HepG2 (cell line): Measurements from ENCODE around the gene ZBTB46. TPM values are rescaled to one million over a fixed set of nuclear protein-coding genes. Genes with fewer than 3 reads are reported as not detected.

Experiments
- CBX1 ChIP-seq: IDR thresholded peaks from one replicate; pipeline ENCODE4 v1.6.1; 2016; ENCODE audit warnings: antibody characterized with exemption, low read depth
- EEA1 ChIP-seq: sonication (generic); formaldehyde crosslinking; IDR thresholded peaks from 2 replicates; pipeline ENCODE4 v1.5.1; 2020; ENCODE audit warnings: mild to moderate bottlenecking, missing genetic modification reagents, borderline replicate concordance
- GMEB2 ChIP-seq: IDR thresholded peaks from 2 replicates; pipeline ENCODE4 v1.6.1; 2016; ENCODE audit warnings: missing biosample characterization, missing genetic modification reagents, low read depth
- NR2F6 ChIP-seq, 2 experiments: IDR thresholded peaks; 2 replicates each; pipeline ENCODE4 v1.6.1; 2016; ENCODE audit warnings: antibody characterized with exemption in 1 of 2, mild to moderate bottlenecking in 1 of 2
- RCOR2 ChIP-seq: IDR thresholded peaks from 2 replicates; pipeline ENCODE4 v1.6.1; 2016; ENCODE audit warnings: missing biosample characterization, missing genetic modification reagents
- SAP130 ChIP-seq: IDR thresholded peaks from 2 replicates; pipeline ENCODE4 v1.6.1; 2016; ENCODE audit warnings: low read depth
- SKIL ChIP-seq: sonication (generic); formaldehyde crosslinking; IDR thresholded peaks from 2 replicates; pipeline ENCODE4 v1.8.0; 2022; ENCODE audit warnings: missing genetic modification reagents, mild to moderate bottlenecking, moderate library complexity, borderline replicate concordance
- TBX2 ChIP-seq: sonication (generic); formaldehyde crosslinking; IDR thresholded peaks from 2 replicates; pipeline ENCODE4 v1.5.0; 2020; ENCODE audit warnings: missing genetic modification reagents, mild to moderate bottlenecking, borderline replicate concordance
- WIZ ChIP-seq: sonication (generic); formaldehyde crosslinking; IDR thresholded peaks from 2 replicates; pipeline ENCODE4 v1.5.1; 2020; ENCODE audit warnings: mild to moderate bottlenecking, missing genetic modification reagents
- ZBTB4 ChIP-seq: sonication (generic); formaldehyde crosslinking; IDR thresholded peaks from 2 replicates; pipeline ENCODE4 v1.4.0; 2020; ENCODE audit warnings: missing genetic modification reagents, mild to moderate bottlenecking, borderline replicate concordance
- ZFX ChIP-seq: sonication (generic); formaldehyde crosslinking; IDR thresholded peaks from 2 replicates; pipeline ENCODE4 v1.4.0; 2020; ENCODE audit warnings: mild to moderate bottlenecking, low read depth, missing genetic modification reagents, moderate library complexity
- ZNF230 ChIP-seq: sonication (generic); formaldehyde crosslinking; IDR thresholded peaks from 2 replicates; pipeline ENCODE4 v1.4.0; 2020; ENCODE audit warnings: mild to moderate bottlenecking, missing genetic modification reagents
- ZNF451 ChIP-seq: sonication (generic); formaldehyde crosslinking; IDR thresholded peaks from 2 replicates; pipeline ENCODE4 v1.5.0; 2020; ENCODE audit warnings: mild to moderate bottlenecking, missing genetic modification reagents
- ZNF605 ChIP-seq: sonication (generic); formaldehyde crosslinking; IDR thresholded peaks from 2 replicates; pipeline ENCODE4 v1.8.0; 2022; ENCODE audit warnings: mild to moderate bottlenecking, missing genetic modification reagents
- ZNF710 ChIP-seq: sonication (generic); formaldehyde crosslinking; IDR thresholded peaks from 2 replicates; pipeline ENCODE4 v1.5.0; 2020; ENCODE audit warnings: mild to moderate bottlenecking, missing genetic modification reagents, borderline replicate concordance
- polyA plus RNA-seq, 8 experiments: library from polyadenylated mRNA; depleted of rRNA in 3 of 8; stranded (reverse) in 7 of 8; unstranded in 1 of 8; fragments of >200 nt; fragmentation: Illumina TruSeq in 4 of 8; extraction: Trizol in 4 of 8; gene quantifications; 2 replicates each; pipeline versions ENCODE4 v1.2.1 to v1.2.3, GENCODE V29; 2011 to 2016; ENCODE audit warnings: low read depth in 4 of 8, missing spikeins in 1 of 8, mixed read lengths in 1 of 8; ENCODE audit not compliant: insufficient read depth in 1 of 8
- total RNA-seq, 5 experiments: library from RNA; depleted of rRNA; stranded (reverse); fragments of >200 nt; fragmentation: Illumina TruSeq; extraction: Trizol; gene quantifications; 2 replicates each; pipeline ENCODE4 v1.2.3, GENCODE V29; 2016; ENCODE audit warnings: low read depth in 1 of 5

The ZBTB46 gene
- total and polyA plus RNA-seq, 2 of the 13 experiments (the other 11 are each of a cell fraction or from before 2014, with no cell fraction given) = 1.6 to 13.5 TPM

- TF ChIP-seq SAP130 = peak; percentile 99
- peak; percentile 97 for TF ChIP-seq ZNF451 (CRISPR knock-in tag)
- TF ChIP-seq ZNF710 (CRISPR knock-in tag) = peak; percentile 69
- peak; percentile 80 for TF ChIP-seq SKIL (CRISPR knock-in tag)
- TF ChIP-seq TBX2 (CRISPR knock-in tag) = peak; percentile 82
- TF ChIP-seq WIZ (CRISPR knock-in tag) = peak; percentile 62; the same call in 1 of the 2 replicates
- TF ChIP-seq ZBTB4 (CRISPR knock-in tag) = no peak
- peak; percentile 76; the same call in 1 of the 2 replicates for TF ChIP-seq ZNF230 (CRISPR knock-in tag)
- TF ChIP-seq ZFX (CRISPR knock-in tag) = peak; percentile 100
- peak; percentile 85 for TF ChIP-seq ZNF605 (CRISPR knock-in tag)
- peak; percentile 96 for TF ChIP-seq GMEB2 (CRISPR knock-in tag)
- TF ChIP-seq CBX1 = peak; percentile 86
- TF ChIP-seq EEA1 (CRISPR knock-in tag) = peak; percentile 99; the same call in 1 of the 2 replicates
- no peak for TF ChIP-seq RCOR2 (CRISPR knock-in tag)
- TF ChIP-seq NR2F6 (IDR thresholded peaks at IDR 0.05) = peak; percentile 70
- peak; percentile 99 for TF ChIP-seq NR2F6 (CRISPR knock-in tag; IDR thresholded peaks at IDR 0.05)
Measured at GRCh38 chr20:63707558-63708300, 123.3 kb downstream of the ZBTB46 start, which contains the start of the genes ARFRP1 and ZGPAT (continued).
